T-helper 2 cell treated with Interferon-gamma antibody and Interleukin-4, amounts not matched to agents 100 ng/mL and 5 ng/mL, for 36 hours (primary cell): Measurements from ENCODE around the gene PDZD8. TPM values are rescaled to one million over a fixed set of nuclear protein-coding genes. Genes with fewer than 3 reads are reported as not detected.

Experiments used
- intact Hi-C: fragments of 100-400 bp; cut with micrococcal nuclease; formaldehyde crosslinking; loops from one replicate; pipeline ENCODE4 v1.15.1; 2023
- total RNA-seq: library from RNA; stranded (reverse); gene quantifications from 2 replicates; pipeline ENCODE4 v1.2.3, GENCODE V29; 2022

The PDZD8 gene, protein sequence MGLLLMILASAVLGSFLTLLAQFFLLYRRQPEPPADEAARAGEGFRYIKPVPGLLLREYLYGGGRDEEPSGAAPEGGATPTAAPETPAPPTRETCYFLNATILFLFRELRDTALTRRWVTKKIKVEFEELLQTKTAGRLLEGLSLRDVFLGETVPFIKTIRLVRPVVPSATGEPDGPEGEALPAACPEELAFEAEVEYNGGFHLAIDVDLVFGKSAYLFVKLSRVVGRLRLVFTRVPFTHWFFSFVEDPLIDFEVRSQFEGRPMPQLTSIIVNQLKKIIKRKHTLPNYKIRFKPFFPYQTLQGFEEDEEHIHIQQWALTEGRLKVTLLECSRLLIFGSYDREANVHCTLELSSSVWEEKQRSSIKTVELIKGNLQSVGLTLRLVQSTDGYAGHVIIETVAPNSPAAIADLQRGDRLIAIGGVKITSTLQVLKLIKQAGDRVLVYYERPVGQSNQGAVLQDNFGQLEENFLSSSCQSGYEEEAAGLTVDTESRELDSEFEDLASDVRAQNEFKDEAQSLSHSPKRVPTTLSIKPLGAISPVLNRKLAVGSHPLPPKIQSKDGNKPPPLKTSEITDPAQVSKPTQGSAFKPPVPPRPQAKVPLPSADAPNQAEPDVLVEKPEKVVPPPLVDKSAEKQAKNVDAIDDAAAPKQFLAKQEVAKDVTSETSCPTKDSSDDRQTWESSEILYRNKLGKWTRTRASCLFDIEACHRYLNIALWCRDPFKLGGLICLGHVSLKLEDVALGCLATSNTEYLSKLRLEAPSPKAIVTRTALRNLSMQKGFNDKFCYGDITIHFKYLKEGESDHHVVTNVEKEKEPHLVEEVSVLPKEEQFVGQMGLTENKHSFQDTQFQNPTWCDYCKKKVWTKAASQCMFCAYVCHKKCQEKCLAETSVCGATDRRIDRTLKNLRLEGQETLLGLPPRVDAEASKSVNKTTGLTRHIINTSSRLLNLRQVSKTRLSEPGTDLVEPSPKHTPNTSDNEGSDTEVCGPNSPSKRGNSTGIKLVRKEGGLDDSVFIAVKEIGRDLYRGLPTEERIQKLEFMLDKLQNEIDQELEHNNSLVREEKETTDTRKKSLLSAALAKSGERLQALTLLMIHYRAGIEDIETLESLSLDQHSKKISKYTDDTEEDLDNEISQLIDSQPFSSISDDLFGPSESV
- 13.2 and 13.4 TPM in 2 replicates for total RNA-seq

- intact Hi-C loops = loop anchor here (1.0 to 10.0 kb wide), 3 partner anchors 279 to 1379 kb away; partner anchors contain the start of genes CACUL1 and FAM204A
Observed at GRCh38 chr10:117375360-117376178, at the start of gene PDZD8. TSS of gene PDZD8 (minus strand) at chr10:117375440. CDS start at chr10:117375227, 213 bp downstream.

DNA sequence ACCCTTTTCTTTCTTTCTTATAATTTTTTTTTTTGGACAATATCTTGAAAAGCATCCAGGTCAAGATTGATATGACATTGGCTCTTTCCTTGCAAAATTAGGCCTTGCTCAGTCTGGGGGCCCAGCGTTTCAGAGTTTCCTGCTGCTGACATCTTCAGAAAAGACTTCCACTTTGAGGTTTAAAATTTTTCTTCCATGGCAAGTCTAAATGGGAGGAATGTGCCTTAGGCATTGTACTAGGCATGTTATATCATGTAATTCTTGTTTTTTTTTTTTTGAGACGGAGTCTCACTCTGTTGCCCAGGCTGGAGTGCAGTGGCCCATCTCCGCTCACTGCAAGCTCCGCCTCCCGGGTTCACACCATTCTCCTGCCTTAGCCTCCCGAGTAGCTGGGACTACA lies 48.9 kb upstream of the PDZD8 start:
- intact Hi-C loops = no loop called here

- intact Hi-C loops = no loop called here
Observed at GRCh38 chr10:117421985-117422384, 46.7 kb upstream of the PDZD8 start.

- intact Hi-C loops = no loop called here
Observed at GRCh38 chr10:117420768-117421167, 45.5 kb upstream of the PDZD8 start.

GRCh38 chr10:117419921-117420320 lies 44.7 kb upstream of the PDZD8 start:
- intact Hi-C loops = no loop called here

DNA sequence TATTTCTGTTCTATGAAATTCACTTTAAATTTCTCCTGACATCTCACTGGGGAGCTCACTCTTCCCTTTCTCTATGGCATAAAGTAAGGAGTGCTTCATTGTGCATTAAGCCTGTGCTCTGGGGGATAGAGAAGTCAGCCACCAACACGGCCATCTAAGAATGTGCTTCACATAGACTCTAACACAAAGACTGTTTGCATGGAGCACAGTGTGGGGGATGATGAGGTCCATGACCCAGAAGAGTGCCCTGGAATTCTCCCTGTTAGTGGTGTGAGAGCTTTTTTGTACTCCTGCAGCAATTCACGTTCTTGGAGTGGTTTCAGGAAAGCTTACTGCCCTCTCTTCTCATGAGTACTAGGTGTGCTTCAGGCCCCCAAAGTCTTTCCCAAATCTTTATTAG lies 43.9 kb upstream of the PDZD8 start:
- intact Hi-C loops = no loop called here

DNA sequence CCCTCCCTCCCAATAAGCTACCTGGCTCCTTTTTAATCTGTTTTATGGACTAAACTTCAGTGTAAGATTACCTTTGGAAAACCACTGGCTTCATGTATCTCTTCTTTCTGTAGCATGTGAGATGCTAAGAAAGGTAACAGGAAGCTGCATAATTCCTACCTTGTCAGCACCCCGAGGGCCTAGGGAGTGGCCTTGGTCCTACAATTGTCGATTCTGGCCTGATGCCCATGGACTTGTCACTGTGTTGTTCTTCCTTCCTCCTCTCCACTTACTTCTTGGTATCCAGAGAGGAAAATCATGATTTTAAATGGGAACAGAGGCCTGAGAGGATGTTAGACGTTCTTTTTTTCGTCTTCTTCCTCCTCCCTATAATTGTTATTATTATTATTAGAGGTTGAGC lies 42.9 kb upstream of the PDZD8 start:
- intact Hi-C loops = no loop called here

- intact Hi-C loops = no loop called here
Observed at GRCh38 chr10:117417196-117417595, 42.0 kb upstream of the PDZD8 start.

- intact Hi-C loops = no loop called here
Observed at GRCh38 chr10:117413928-117414618, 38.8 kb upstream of the PDZD8 start.

GRCh38 chr10:117412469-117413010 lies 37.3 kb upstream of the PDZD8 start:
- intact Hi-C loops = no loop called here

DNA sequence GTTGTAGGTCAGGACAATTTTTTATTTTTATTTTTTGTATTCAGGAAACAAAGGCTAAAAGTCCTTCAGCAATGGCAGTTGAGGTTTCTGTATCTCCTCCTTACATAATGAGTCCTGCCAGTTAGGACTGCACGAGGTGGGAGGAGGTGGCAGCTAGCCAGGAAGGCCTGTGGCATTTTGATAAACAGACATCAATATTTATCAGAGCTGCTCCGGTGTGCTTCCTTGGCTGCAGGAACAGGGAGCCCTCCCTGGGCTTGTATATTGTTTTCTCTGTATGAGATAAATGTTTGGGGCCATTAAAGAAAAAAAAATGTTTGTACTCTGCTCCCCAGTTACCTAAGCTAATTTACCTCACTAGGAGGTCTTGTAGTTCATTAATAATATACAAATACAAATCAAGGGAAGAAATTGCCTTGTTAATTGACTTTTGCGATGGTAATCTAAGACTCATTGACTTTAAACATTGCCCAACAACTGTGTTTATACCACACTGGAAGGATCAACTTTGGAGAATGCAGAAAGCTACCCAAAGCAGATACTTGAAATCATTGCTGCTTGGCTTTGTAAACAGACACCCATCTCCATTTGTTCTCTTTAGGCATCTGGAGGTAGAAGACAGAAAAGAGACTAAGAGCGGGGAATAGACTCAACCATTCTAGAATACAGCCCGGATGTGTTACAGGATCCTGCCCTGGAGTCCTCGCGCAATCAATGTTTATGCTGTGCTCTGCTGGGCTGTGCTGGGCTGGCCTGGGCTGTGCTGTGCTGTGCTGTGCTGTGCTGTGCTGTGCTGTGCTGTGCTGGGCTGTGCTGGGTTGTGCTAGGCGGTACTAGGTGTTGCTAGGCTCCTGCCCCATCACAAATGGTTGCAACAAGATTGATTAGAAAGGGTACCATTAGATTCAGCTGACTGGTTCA lies 36.5 kb upstream of the PDZD8 start:
- intact Hi-C loops = no loop called here

DNA sequence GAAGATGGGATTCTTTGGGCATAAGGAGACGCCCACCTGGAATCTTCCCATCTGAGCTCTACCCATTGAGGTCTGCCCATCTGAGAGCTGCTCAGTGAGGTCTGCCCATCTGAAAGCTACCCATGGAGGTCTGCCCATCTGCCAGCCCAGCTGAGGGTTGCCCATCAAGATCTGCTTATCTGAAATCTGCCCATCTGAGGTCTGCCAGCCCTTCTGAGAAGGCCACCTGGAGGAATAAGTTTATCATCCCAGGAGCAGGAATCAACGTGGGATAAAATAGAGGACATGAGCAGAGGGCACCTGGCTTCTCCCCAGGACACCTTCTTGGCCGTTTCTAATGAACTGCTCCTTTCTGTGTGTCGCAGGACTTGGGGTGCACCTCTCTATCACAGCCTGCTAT lies 35.3 kb upstream of the PDZD8 start:
- intact Hi-C loops = no loop called here

DNA sequence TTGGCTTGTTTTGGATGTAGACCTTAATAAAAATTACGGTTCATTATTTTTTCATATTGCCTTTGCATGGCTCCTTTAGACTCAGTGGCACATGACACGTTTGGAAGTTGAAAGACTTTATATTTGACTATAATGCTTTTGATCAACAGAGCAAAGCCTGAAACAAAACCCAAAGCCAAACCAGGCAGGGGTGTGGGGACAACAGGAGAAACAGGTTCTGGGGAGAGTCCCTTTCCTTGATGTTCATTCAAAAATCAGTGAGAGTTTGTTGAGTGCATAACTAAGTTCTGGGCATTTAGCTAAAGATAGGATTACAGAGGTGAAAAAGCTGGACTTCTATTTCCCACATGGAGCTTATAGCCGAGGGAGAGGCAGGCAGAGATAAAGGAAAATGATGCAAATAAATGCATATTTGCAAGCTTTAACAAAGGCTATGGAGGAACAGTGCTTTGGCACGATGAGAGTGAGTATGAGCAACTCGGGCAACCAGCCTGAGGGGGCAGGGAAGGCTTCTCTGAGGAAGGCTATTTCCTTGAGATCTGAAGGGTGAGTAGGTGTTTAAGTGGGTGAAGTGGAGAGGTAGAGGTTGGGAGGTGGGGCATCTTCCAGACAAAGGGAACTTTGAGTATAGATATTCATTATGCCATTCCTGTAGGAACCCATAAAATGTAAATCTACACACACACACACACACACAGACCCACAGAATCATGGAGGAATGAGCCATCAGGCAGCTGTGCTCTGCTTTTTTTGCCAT lies 34.5 kb upstream of the PDZD8 start:
- intact Hi-C loops = no loop called here

GRCh38 chr10:117408436-117409384 lies 33.5 kb upstream of the PDZD8 start:
- intact Hi-C loops = no loop called here

DNA sequence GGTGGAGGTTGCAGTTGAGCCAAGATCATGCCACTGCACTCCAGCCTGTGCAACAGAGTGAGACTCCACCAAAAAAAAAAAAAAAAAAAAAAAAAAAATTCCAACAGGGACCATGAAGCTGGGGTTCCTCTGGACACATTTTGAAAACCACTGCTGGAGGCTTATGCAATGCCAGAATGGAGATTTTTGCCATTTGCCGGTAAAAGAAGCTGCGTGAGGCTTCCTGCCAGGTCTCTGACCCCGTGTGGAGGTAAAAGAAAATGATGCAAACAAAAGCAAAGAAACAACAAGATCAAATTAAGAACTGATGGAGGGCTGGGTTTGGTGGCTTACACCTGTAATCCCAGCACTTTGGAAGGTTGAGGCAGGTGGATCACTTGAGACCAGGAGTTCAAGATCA lies 30.5 kb upstream of the PDZD8 start:
- intact Hi-C loops = no loop called here

GRCh38 chr10:117400329-117400728 lies 25.1 kb upstream of the PDZD8 start:
- intact Hi-C loops = no loop called here
